ENCODE measurements around the gene OR11H7.

The OR11H7 gene

DNA sequence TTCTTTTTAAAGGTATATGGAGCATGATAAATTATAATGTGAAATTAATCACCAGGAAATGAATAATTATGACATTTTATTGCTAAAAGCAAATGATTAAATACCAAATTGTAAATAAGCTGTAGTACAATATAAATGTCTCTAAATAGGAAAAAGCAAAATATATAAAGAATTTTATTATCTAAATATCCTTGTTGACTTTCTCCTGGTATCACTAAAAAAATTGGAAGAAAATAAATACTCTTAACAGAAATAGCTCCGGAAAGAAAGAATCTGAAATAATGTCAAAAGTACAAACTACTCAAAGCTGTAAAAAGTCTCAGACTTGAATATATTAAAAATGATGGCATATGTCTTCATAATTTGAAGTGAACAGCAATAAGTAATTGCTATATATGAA is at the start of gene OR11H7:
Gene OR11H7 (plus strand): TSS at position 301 of the 400 bp plus-strand sequence.
- no peak within 1 kb of the TSS for H3K4me3 ChIP-seq (ENCODE audit: low read length, poor library complexity, severe bottlenecking)
- no peak within 1 kb of the TSS for H2AFZ ChIP-seq (ENCODE audit: low read length)
- H3K79me2 ChIP-seq (ENCODE audit: insufficient read depth, low read length) = no peaks in the 10 kb centered on the region
- no peaks in the 10 kb centered on the region for H3K36me3 ChIP-seq (ENCODE audit: insufficient read depth, low read length)
- H4K20me1 ChIP-seq (ENCODE audit: insufficient read depth, low read length, poor library complexity, severe bottlenecking) = no peaks in the 10 kb centered on the region
- no peaks in the 10 kb centered on the region for H3K4me1 ChIP-seq (ENCODE audit: insufficient read depth, low read length, poor library complexity, severe bottlenecking)
- no peak within 1 kb of the TSS for H3K4me2 ChIP-seq (ENCODE audit: low read depth, low read length, poor library complexity, severe bottlenecking)
- H3K9me3 ChIP-seq (ENCODE audit: insufficient read depth, low read depth, low read length) = peaks cover 3% of the 10 kb centered on the region; the same call in 1 of the 2 replicates
- no peak within 1 kb of the TSS for H3K9ac ChIP-seq (ENCODE audit: low read depth, low read length, poor library complexity, severe bottlenecking)
- no peaks in the 10 kb centered on the region for H3F3A ChIP-seq (ENCODE audit: low read depth)
- no peaks in the 10 kb centered on the region for H3K9me2 ChIP-seq (replicated peaks; ENCODE audit: low read depth, low read length)
- TF ChIP-seq, protein P1, sequence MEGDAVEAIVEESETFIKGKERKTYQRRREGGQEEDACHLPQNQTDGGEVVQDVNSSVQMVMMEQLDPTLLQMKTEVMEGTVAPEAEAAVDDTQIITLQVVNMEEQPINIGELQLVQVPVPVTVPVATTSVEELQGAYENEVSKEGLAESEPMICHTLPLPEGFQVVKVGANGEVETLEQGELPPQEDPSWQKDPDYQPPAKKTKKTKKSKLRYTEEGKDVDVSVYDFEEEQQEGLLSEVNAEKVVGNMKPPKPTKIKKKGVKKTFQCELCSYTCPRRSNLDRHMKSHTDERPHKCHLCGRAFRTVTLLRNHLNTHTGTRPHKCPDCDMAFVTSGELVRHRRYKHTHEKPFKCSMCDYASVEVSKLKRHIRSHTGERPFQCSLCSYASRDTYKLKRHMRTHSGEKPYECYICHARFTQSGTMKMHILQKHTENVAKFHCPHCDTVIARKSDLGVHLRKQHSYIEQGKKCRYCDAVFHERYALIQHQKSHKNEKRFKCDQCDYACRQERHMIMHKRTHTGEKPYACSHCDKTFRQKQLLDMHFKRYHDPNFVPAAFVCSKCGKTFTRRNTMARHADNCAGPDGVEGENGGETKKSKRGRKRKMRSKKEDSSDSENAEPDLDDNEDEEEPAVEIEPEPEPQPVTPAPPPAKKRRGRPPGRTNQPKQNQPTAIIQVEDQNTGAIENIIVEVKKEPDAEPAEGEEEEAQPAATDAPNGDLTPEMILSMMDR (conservative IDR thresholded peaks at IDR 0.05; ENCODE audit: low read length) = no peak
- TF ChIP-seq EZH2phosphoT487 (IDR thresholded peaks at IDR 0.05; ENCODE audit: borderline replicate concordance) = no peak
- no peaks in the 10 kb centered on the region for H3K27me3 ChIP-seq (ENCODE audit: insufficient read depth, low read length, poor library complexity, severe bottlenecking)

DNA sequence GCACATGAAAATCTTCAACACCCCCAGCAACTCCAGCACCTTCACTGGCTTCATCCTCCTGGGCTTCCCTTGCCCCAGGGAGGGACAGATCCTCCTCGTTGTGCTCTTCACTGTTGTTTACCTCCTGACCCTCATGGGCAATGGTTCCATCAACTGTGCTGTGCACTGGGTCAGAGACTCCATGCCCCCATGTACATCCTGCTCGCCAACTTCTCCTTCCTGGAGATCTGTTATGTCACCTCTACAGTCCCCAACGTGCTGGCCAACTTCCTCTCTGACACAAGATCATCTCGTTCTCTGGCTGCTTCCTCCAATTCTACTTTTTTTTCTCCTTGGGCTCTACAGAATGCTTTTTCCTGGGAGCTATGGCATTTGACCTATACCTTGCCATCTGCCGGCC is 49.6 kb upstream of the OR11H7 start:
- no peak overlapping the region for H2AFZ ChIP-seq (ENCODE audit: low read length)
- no peaks in the 10 kb centered on the region for H3K79me2 ChIP-seq (ENCODE audit: insufficient read depth, low read length)
- no peaks in the 10 kb centered on the region for H3F3A ChIP-seq (ENCODE audit: low read depth)
- H3K9me2 ChIP-seq (replicated peaks; ENCODE audit: low read depth, low read length) = no peaks in the 10 kb centered on the region
- no peak for TF ChIP-seq EZH2phosphoT487 (IDR thresholded peaks at IDR 0.05; ENCODE audit: borderline replicate concordance)
- TF ChIP-seq, protein P1 (conservative IDR thresholded peaks at IDR 0.05; ENCODE audit: low read length) = no peak
- H3K4me2 ChIP-seq (ENCODE audit: low read depth, low read length, poor library complexity, severe bottlenecking) = no peak overlapping the region
- H4K20me1 ChIP-seq (ENCODE audit: insufficient read depth, low read length, poor library complexity, severe bottlenecking) = no peaks in the 10 kb centered on the region
- no peaks in the 10 kb centered on the region for H3K9me3 ChIP-seq (ENCODE audit: insufficient read depth, low read depth, low read length)
- no peaks in the 10 kb centered on the region for H3K36me3 ChIP-seq (ENCODE audit: insufficient read depth, low read length)
- no peaks in the 10 kb centered on the region for H3K4me1 ChIP-seq (ENCODE audit: insufficient read depth, low read length, poor library complexity, severe bottlenecking)
- H3K9ac ChIP-seq (ENCODE audit: low read depth, low read length, poor library complexity, severe bottlenecking) = no peak overlapping the region
- no peaks in the 10 kb centered on the region for H3K27me3 ChIP-seq (ENCODE audit: insufficient read depth, low read length, poor library complexity, severe bottlenecking)
- H3K4me3 ChIP-seq (ENCODE audit: low read length, poor library complexity, severe bottlenecking) = no peak overlapping the region

DNA sequence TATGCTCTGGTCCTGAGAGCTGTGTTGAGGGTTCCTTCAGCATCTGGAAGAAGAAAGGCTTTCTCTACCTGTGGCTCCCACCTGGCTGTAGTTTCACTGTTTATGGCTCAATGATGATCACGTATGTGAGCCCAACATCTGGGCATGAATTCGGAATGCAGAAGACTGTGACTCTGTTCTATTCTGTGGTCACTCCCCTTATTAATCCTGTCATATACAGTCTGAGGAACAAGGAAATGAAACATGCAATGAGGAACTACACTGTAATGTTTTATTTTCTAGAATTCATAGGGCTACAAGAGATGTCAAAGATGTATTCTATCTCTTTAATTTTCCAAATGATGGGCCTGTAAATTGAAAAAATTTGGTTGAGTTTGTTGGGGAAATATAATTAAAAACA is 48.9 kb upstream of the OR11H7 start:
- Histone ChIP-seq H3K9me3 (ENCODE audit: insufficient read depth, low read depth, low read length) (no peaks in the 10 kb centered on the region), H3K36me3 (ENCODE audit: insufficient read depth, low read length) (no peaks in the 10 kb centered on the region), H3K9me2 (replicated peaks; ENCODE audit: low read depth, low read length) (no peaks in the 10 kb centered on the region), H3K79me2 (ENCODE audit: insufficient read depth, low read length) (no peaks in the 10 kb centered on the region), H4K20me1 (ENCODE audit: insufficient read depth, low read length, poor library complexity, severe bottlenecking) (no peaks in the 10 kb centered on the region), H3K4me3 (ENCODE audit: low read length, poor library complexity, severe bottlenecking) (no peak overlapping the region), H3K4me2 (ENCODE audit: low read depth, low read length, poor library complexity, severe bottlenecking) (no peak overlapping the region), H3F3A (ENCODE audit: low read depth) (no peaks in the 10 kb centered on the region), H2AFZ (ENCODE audit: low read length) (no peak overlapping the region), H3K9ac (ENCODE audit: low read depth, low read length, poor library complexity, severe bottlenecking) (no peak overlapping the region), H3K27me3 (ENCODE audit: insufficient read depth, low read length, poor library complexity, severe bottlenecking) (no peaks in the 10 kb centered on the region), H3K4me1 (ENCODE audit: insufficient read depth, low read length, poor library complexity, severe bottlenecking) (no peaks in the 10 kb centered on the region)
- TF ChIP-seq, protein P1 (conservative IDR thresholded peaks at IDR 0.05; ENCODE audit: low read length) = no peak
- no peak for TF ChIP-seq EZH2phosphoT487 (IDR thresholded peaks at IDR 0.05; ENCODE audit: borderline replicate concordance)

Data from Loucy (cell line).